ENCODE measurements around the gene MET. TPM values are rescaled to one million over a fixed set of nuclear protein-coding genes. Genes with fewer than 3 reads are reported as not detected.

MET gene
- total and polyA plus RNA-seq, 2 of the 8 experiments (the other 6 are each of a cell fraction or from before 2014, with no cell fraction given): 3.5 to 12.9 TPM

DNA sequence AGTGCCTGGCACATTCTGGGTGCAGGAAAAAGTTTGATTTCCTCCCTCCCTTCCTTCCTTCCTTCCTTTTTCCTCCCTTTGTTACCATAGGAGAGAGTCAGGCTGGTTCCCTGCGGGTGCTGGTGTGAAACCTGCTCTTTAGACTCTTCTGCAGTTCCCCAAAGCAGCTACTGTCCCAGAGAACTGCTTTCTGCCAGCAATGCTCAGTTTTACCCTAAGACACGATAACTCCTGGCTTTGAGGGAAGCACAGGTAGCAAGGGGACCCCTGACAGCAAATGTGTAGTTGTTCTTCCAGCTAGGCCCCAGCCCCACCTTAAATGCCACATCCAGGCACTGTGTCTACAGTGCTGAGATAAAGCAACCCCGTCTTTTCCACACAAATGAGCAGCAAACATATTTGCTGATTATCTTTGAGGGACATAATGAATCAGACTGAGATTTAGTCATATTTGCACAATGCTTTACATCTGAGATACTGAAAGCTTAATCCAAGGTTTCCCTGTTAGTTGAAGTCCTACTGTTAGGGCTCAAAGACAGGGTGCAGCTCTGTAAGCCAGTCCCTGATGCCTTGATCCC is 55.5 kb downstream of the MET start:
- Histone ChIP-seq H4K20me1 (replicated peaks in 1 of 2; ENCODE audit: control insufficient read depth in 1 of 2, insufficient read depth in 2 of 2, low read length in 2 of 2) (no peaks in the 10 kb centered on the region), H3K14ac (ENCODE audit: insufficient read length) (no peak overlapping the region), H4K5ac (ENCODE audit: insufficient read length, low read depth, low read length) (no peak overlapping the region), H3K18ac (ENCODE audit: extremely low read depth, low read length) (no peak overlapping the region), H3K27ac (ENCODE audit: low read depth, low read length) (no peak overlapping the region), H4K91ac (replicated peaks; ENCODE audit: insufficient read length, low read length) (no peak overlapping the region), H2BK20ac (ENCODE audit: low read length) (no peak overlapping the region), H2BK120ac (replicated peaks; ENCODE audit: low read depth, low read length) (no peak overlapping the region), H2BK5ac (ENCODE audit: low read depth, low read length) (no peak overlapping the region), H3K79me1 (ENCODE audit: low read depth, low read length) (no peaks in the 10 kb centered on the region; the same call in 1 of the 2 replicates), H2AK5ac (ENCODE audit: low read depth, low read length) (no peak overlapping the region), H2AFZ (ENCODE audit: low read length) (no peak overlapping the region), H3K4me2 (ENCODE audit: insufficient read depth in 1 of 2, low read depth in 2 of 2, low read length in 2 of 2) (no peak overlapping the region), H4K8ac (ENCODE audit: extremely low read depth, insufficient read depth, low read length) (no peak overlapping the region), H3K4me1 (replicated peaks in 1 of 4; ENCODE audit: control insufficient read depth in 3 of 4, insufficient read depth in 4 of 4, low read length in 3 of 4) (0 out of 7 replicates have a peak, but pooled peaks cover 0 to 2% (median 0%) of the 10 kb centered on the region in 4 experiments), H3K56ac (replicated peaks; ENCODE audit: insufficient read length, low read depth, low read length) (no peak overlapping the region), H2BK12ac (ENCODE audit: low read depth, low read length) (no peak overlapping the region), H3K9me3 (ENCODE audit: insufficient read depth in 2 of 2, low read depth in 1 of 2, low read length in 1 of 2) (no peaks in the 10 kb centered on the region), H3K27me3 (replicated peaks in 1 of 4; ENCODE audit: control insufficient read depth in 3 of 4, extremely low read depth in 1 of 4, insufficient read depth in 3 of 4, low read length in 3 of 4) (no peaks in the 10 kb centered on the region), H3K23me2 (ENCODE audit: low read depth, low read length) (no peaks in the 10 kb centered on the region), H3K23ac (ENCODE audit: insufficient read length) (no peak overlapping the region), H3K36me3 (ENCODE audit: control insufficient read depth in 2 of 4, insufficient read depth in 4 of 4, low read length in 3 of 4) (no peaks in the 10 kb centered on the region), H3K4me3 (ENCODE audit: extremely low read depth in 1 of 4, insufficient read depth in 2 of 4, low read depth in 3 of 4, low read length in 4 of 4) (no peak overlapping the region), H2BK15ac (ENCODE audit: low read length) (no peak overlapping the region), H3K79me2 (ENCODE audit: control insufficient read depth in 1 of 2, insufficient read depth in 2 of 2, low read length in 2 of 2) (no peaks in the 10 kb centered on the region), H3K9ac (replicated peaks in 1 of 4; ENCODE audit: extremely low read depth in 1 of 4, low read depth in 3 of 4, low read length in 3 of 4) (no peak overlapping the region), H3K4ac (replicated peaks; ENCODE audit: insufficient read length, low read depth, low read length) (no peak overlapping the region)
- DNase-seq (ENCODE audit: low read depth in 1 of 2, low spot score in 2 of 2): no peak
- 91% methylated on average over 3 of the region's 3 CpGs; no CpG with 5 or more reads in 1 of the 2 experiments for WGBS, 2 experiments (ENCODE audit: extremely low coverage in 1 of 2, insufficient coverage in 1 of 2, insufficient read length in 1 of 2, insufficient replicate concordance in 2 of 2, low coverage in 1 of 2, low lambda C conversion rate in 2 of 2, missing lambda C conversion rate in 1 of 2)
- no peak for TF ChIP-seq KDM4A (IDR thresholded peaks at IDR 0.05; ENCODE audit: low read depth, low read length, severe bottlenecking)
- TF ChIP-seq ASH2L (IDR thresholded peaks at IDR 0.05; ENCODE audit: low read length): no peak
- TF ChIP-seq CTBP2 (IDR thresholded peaks at IDR 0.05; ENCODE audit: borderline replicate concordance, insufficient read depth, insufficient read length, low read length): no peak
- TF ChIP-seq CHD2 (IDR thresholded peaks at IDR 0.05; ENCODE audit: low read length): no peak
- no peak for TF ChIP-seq NRF1 (IDR thresholded peaks at IDR 0.05; ENCODE audit: low read depth, low read length)
- TF ChIP-seq SP2 (IDR thresholded peaks at IDR 0.05; ENCODE audit: low read length): no peak
- no peak for TF ChIP-seq RBBP5 (IDR thresholded peaks at IDR 0.05; ENCODE audit: borderline replicate concordance, low read depth, low read length)
- TF ChIP-seq, protein P1, sequence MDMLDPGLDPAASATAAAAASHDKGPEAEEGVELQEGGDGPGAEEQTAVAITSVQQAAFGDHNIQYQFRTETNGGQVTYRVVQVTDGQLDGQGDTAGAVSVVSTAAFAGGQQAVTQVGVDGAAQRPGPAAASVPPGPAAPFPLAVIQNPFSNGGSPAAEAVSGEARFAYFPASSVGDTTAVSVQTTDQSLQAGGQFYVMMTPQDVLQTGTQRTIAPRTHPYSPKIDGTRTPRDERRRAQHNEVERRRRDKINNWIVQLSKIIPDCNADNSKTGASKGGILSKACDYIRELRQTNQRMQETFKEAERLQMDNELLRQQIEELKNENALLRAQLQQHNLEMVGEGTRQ (IDR thresholded peaks at IDR 0.05; ENCODE audit: low read length): no peak
- no peak for TF ChIP-seq EGR1 (IDR thresholded peaks at IDR 0.05; ENCODE audit: borderline replicate concordance, low read depth, low read length)
- no peak for TF ChIP-seq POLR2A (IDR thresholded peaks at IDR 0.05; ENCODE audit: control extremely low read depth in 1 of 2, low read depth in 2 of 2, low read length in 2 of 2)
- ChIA-PET POLR2A (ENCODE audit: partially characterized antibody) (interaction anchor here (0.6 to 1.6 kb wide), 4 partner anchors 10 to 104 kb away, joined by 3 read pairs; no protein-coding TSS in a partner anchor), CTCF (ENCODE audit: partially characterized antibody) (interaction anchor here (0.8 to 2.3 kb wide), 7 partner anchors 10 to 138 kb away, joined by 3 to 12 read pairs (median 3); no protein-coding TSS in a partner anchor)
- FAIRE-seq: no peak
